Calu3 (cell line): Measurements from ENCODE around the gene SLC9A1. TPM values are rescaled to one million over a fixed set of nuclear protein-coding genes. Genes with fewer than 3 reads are reported as not detected.

ENCODE experiments used
- BruUV-seq: library from RNA; stranded (reverse); fragments of 400-500 nt; replicated peaks from 2 replicates; lab custom pipeline; 2021; lab: Mats Ljungman, UMichigan
- CTCF ChIA-PET: fragments of 300-600 bp; sonication (Branson Sonifier 250); formaldehyde crosslinking; loops from one replicate; lab custom pipeline; 2022; ENCODE audit warnings: antibody characterized with exemption; lab: Charles Lee
- DNase-seq: peaks from one replicate; pipeline ENCODE4 v3.0.0; 2022
- H3K27ac Mint-ChIP-seq: one replicate; pipeline ENCODE4 v1.8.0; 2022; ENCODE audit warnings: mixed read lengths; ENCODE audit not compliant: unreplicated experiment
- H3K27me3 Mint-ChIP-seq: one replicate; pipeline ENCODE4 v1.8.0; 2022; ENCODE audit warnings: mixed read lengths; ENCODE audit not compliant: unreplicated experiment
- H3K36me3 Mint-ChIP-seq: one replicate; pipeline ENCODE4 v1.8.0; 2022; ENCODE audit warnings: mild to moderate bottlenecking, moderate library complexity, mixed read lengths; ENCODE audit not compliant: insufficient read depth, unreplicated experiment
- H3K4me1 Mint-ChIP-seq: one replicate; pipeline ENCODE4 v1.8.0; 2022; ENCODE audit warnings: mild to moderate bottlenecking, low read depth, mixed read lengths; ENCODE audit not compliant: unreplicated experiment
- H3K4me3 Mint-ChIP-seq: one replicate; pipeline ENCODE4 v1.8.0; 2022; ENCODE audit warnings: mild to moderate bottlenecking, low read depth, moderate library complexity, mixed read lengths; ENCODE audit not compliant: unreplicated experiment
- H3K9me3 Mint-ChIP-seq: one replicate; pipeline ENCODE4 v1.8.0; 2022; ENCODE audit warnings: low read depth, mixed read lengths; ENCODE audit not compliant: unreplicated experiment
- CTCF ChIP-seq: fragments of 200-600 bp; IDR thresholded peaks from one replicate; pipeline ENCODE4 v1.8.0; 2022; ENCODE audit warnings: antibody characterized with exemption; ENCODE audit not compliant: unreplicated experiment
- intact Hi-C: fragments of 100-400 bp; cut with micrococcal nuclease; formaldehyde crosslinking; loops from one replicate; pipeline ENCODE4 v1.10.0; 2022; ENCODE audit not compliant: unreplicated experiment
- total RNA-seq: library from RNA; stranded (reverse); gene quantifications from 2 replicates; pipeline ENCODE4 v1.2.3, GENCODE V29; 2022

The SLC9A1 gene
- total RNA-seq, 1 experiment from 2014 or later: 17.4 TPM

DNA sequence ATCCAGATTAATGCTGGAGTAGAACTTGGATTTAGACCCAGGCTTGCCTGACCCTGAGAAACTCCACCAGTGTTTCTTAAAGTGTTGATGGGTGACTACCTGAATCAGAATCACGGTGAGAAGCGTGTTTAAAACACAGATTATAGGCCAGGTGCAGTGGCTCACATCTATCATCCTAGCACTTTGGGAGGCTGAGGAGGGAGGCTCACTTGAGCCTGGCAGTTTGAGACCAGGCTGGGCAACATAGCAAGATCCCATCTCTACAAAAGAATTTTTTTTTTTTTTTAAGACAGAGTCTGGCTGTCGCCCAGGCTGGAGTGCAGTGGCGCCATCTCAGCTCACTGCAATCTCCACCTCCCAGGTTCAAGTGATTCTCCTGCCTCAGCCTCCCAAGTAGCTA lies 86.0 kb downstream of the SLC9A1 start:
- no peaks in the 10 kb centered on the region for H3K36me3 Mint-ChIP-seq
- no peaks in the 10 kb centered on the region for H3K9me3 Mint-ChIP-seq
- TF ChIP-seq CTCF: no peak
- H3K4me1 Mint-ChIP-seq: no peaks in the 10 kb centered on the region
- no peaks in the 10 kb centered on the region for H3K27me3 Mint-ChIP-seq
- no peak for DNase-seq
- BruUV-seq: no TSS peak
- H3K4me3 Mint-ChIP-seq: no peak overlapping the region
- intact Hi-C loops: no loop called here
- H3K27ac Mint-ChIP-seq: no peak overlapping the region
- CTCF ChIA-PET: no interaction called here

- no peak overlapping the region for H3K27ac Mint-ChIP-seq
- CTCF ChIA-PET: interaction anchor here (0.7 kb wide), 1 partner anchor 20 kb away, joined by 5 read pairs; no protein-coding TSS in a partner anchor
- intact Hi-C loops: no loop called here
- no TSS peak for BruUV-seq
- H3K36me3 Mint-ChIP-seq: no peaks in the 10 kb centered on the region
- no peak for DNase-seq
- H3K4me3 Mint-ChIP-seq: no peak overlapping the region
- H3K4me1 Mint-ChIP-seq: no peaks in the 10 kb centered on the region
- no peaks in the 10 kb centered on the region for H3K9me3 Mint-ChIP-seq
- no peaks in the 10 kb centered on the region for H3K27me3 Mint-ChIP-seq
- TF ChIP-seq CTCF: no peak
Measured at GRCh38 chr1:27065999-27066630, 88.8 kb downstream of the SLC9A1 start.

DNA sequence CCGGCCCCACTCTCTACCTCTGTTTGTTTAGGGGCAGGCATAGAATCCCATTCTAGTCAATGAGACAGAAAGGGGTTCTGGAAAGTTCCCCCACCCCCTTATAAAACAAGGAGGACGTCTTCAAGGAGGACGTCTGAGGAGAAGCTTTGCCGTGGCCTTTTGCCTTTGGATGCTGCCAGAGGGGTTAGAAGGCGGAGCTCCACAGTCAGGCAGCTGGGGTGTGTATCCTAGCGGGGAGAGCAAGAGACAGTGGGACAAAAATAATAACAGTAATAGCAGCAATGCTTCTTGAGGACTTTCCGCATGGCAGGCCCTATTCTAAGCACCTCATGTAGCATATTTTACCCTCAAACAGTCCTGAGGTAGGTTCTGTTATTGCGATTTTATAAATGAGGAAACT lies 94.0 kb downstream of the SLC9A1 start:
- BruUV-seq: no TSS peak
- TF ChIP-seq CTCF: no peak
- Mint-ChIP-seq H3K27ac (no peak overlapping the region), H3K4me3 (no peak overlapping the region), H3K4me1 (no peaks in the 10 kb centered on the region), H3K36me3 (no peaks in the 10 kb centered on the region), H3K9me3 (no peaks in the 10 kb centered on the region), H3K27me3 (no peaks in the 10 kb centered on the region)
- intact Hi-C loops: no loop called here
- CTCF ChIA-PET: no interaction called here
- DNase-seq: no peak

GRCh38 chr1:27058966-27059669 lies 95.8 kb downstream of the SLC9A1 start:
- no peaks in the 10 kb centered on the region for H3K4me1 Mint-ChIP-seq
- no peak for DNase-seq
- TF ChIP-seq CTCF: no peak
- H3K27me3 Mint-ChIP-seq: no peaks in the 10 kb centered on the region
- no peak overlapping the region for H3K4me3 Mint-ChIP-seq
- H3K9me3 Mint-ChIP-seq: no peaks in the 10 kb centered on the region
- intact Hi-C loops: no loop called here
- H3K36me3 Mint-ChIP-seq: no peaks in the 10 kb centered on the region
- no peak overlapping the region for H3K27ac Mint-ChIP-seq
- CTCF ChIA-PET: interaction anchor here (0.7 kb wide), 3 partner anchors 145 to 237 kb away, joined by 3 to 9 read pairs (median 4); no protein-coding TSS in a partner anchor
- BruUV-seq: no TSS peak
